ENCODE measurements around the gene FCRLB. TPM values are rescaled to one million over a fixed set of nuclear protein-coding genes. Genes with fewer than 3 reads are reported as not detected.

The FCRLB gene
- total RNA-seq, 4 donors from 2014 or later = 0.49 to 1.5 (median 0.66) TPM; not detected in 1

GRCh38 chr1:161766102-161766981, 45.0 kb downstream of the FCRLB start, which contains the start of gene ATF6:
Gene ATF6 (plus strand): TSS chr1:161766320. CDS start chr1:161766361, 41 bp downstream.
- no peak for TF ChIP-seq CTCF (IDR thresholded peaks at IDR 0.05; ENCODE audit: low read depth)

- TF ChIP-seq CTCF (IDR thresholded peaks at IDR 0.05; ENCODE audit: low read depth) = no peak
Observed at GRCh38 chr1:161768461-161768860, 47.1 kb downstream of the FCRLB start.

GRCh38 chr1:161768986-161769672, 47.8 kb downstream of the FCRLB start:
- TF ChIP-seq CTCF (IDR thresholded peaks at IDR 0.05; ENCODE audit: low read depth) = no peak

GRCh38 chr1:161770250-161770649, 48.9 kb downstream of the FCRLB start:
- no peak for TF ChIP-seq CTCF (IDR thresholded peaks at IDR 0.05; ENCODE audit: low read depth)

- TF ChIP-seq CTCF (IDR thresholded peaks at IDR 0.05; ENCODE audit: low read depth) = no peak
Observed at GRCh38 chr1:161771161-161771560, 49.8 kb downstream of the FCRLB start.

- TF ChIP-seq CTCF (IDR thresholded peaks at IDR 0.05; ENCODE audit: low read depth) = no peak
Observed at GRCh38 chr1:161771973-161772372, 50.6 kb downstream of the FCRLB start.

- no peak for TF ChIP-seq CTCF (IDR thresholded peaks at IDR 0.05; ENCODE audit: low read depth)
Observed at GRCh38 chr1:161772397-161772796, 51.1 kb downstream of the FCRLB start.

All from subcutaneous adipose tissue (tissue), 4 donors.